Osteoblast (primary cell): ENCODE measurements around the gene MTCP1. TPM values are rescaled to one million over a fixed set of nuclear protein-coding genes. Genes with fewer than 3 reads are reported as not detected.

Source experiments
- DNase-seq: peaks from one replicate; pipeline ENCODE4 v3.0.0; 2011; ENCODE audit warnings: low spot score, mixed read lengths; ENCODE audit not compliant: insufficient read length; ENCODE audit errors: missing footprints
- H2AFZ ChIP-seq: 2 replicates; pipeline ENCODE4 v1.6.0; 2011; ENCODE audit warnings: mild to moderate bottlenecking, low read length
- H3K27ac ChIP-seq: 2 replicates; pipeline ENCODE4 v1.5.1; 2011; ENCODE audit warnings: mild to moderate bottlenecking, low read depth, low read length, moderate library complexity
- H3K27me3 ChIP-seq: 2 replicates; pipeline ENCODE4 v1.6.0; 2012; ENCODE audit warnings: mild to moderate bottlenecking, control low read depth, inconsistent platforms, low read length, moderate library complexity; ENCODE audit not compliant: insufficient read depth
- H3K36me3 ChIP-seq: 2 replicates; pipeline ENCODE4 v1.5.1; 2011; ENCODE audit warnings: mild to moderate bottlenecking, low read length, control low read depth, moderate library complexity; ENCODE audit not compliant: insufficient read depth
- H3K4me1 ChIP-seq: 2 replicates; pipeline ENCODE4 v1.5.1; 2011; ENCODE audit warnings: mild to moderate bottlenecking, low read length, control low read depth, moderate library complexity; ENCODE audit not compliant: insufficient read depth
- H3K4me2 ChIP-seq: 2 replicates; pipeline ENCODE4 v1.6.0; 2011; ENCODE audit warnings: mild to moderate bottlenecking, low read length; ENCODE audit not compliant: insufficient read depth
- H3K4me3 ChIP-seq: fragments of 200-600 bp; sonication (generic); 3 replicates; pipeline ENCODE4 v1.5.1; 2012; ENCODE audit warnings: mild to moderate bottlenecking, low read length, inconsistent platforms; ENCODE audit not compliant: insufficient read depth
- H3K79me2 ChIP-seq: 2 replicates; pipeline ENCODE4 v1.6.0; 2012; ENCODE audit warnings: mild to moderate bottlenecking, low read length, control low read depth, inconsistent platforms; ENCODE audit not compliant: insufficient read depth
- H3K9me3 ChIP-seq: 2 replicates; pipeline ENCODE4 v1.5.1; 2011; ENCODE audit warnings: low read depth, low read length, control low read depth
- H4K20me1 ChIP-seq: 2 replicates; pipeline ENCODE4 v1.6.0; 2012; ENCODE audit warnings: mild to moderate bottlenecking, low read length, control low read depth; ENCODE audit not compliant: insufficient read depth
- CTCF ChIP-seq: IDR thresholded peaks from 2 replicates; pipeline ENCODE4 v1.5.1; 2011; ENCODE audit warnings: mild to moderate bottlenecking, low read depth, low read length, moderate library complexity; ENCODE audit errors: extremely low read depth
- total RNA-seq: library from RNA; depleted of rRNA; stranded (reverse); fragments of >200 nt; gene quantifications from 2 replicates; pipeline ENCODE4 v1.2.3, GENCODE V29; 2012

The MTCP1 gene
- total RNA-seq, 1 donor = 3.3 TPM

GRCh38 chrX:155023907-155024833, 46.8 kb downstream of the MTCP1 start:
- no peak for TF ChIP-seq CTCF
- Histone ChIP-seq H3K9me3 (no peaks in the 10 kb centered on the region), H3K36me3 (no peaks in the 10 kb centered on the region), H3K4me2 (no peak overlapping the region), H3K4me1 (peaks cover 8% of the 10 kb centered on the region), H2AFZ (no peak overlapping the region), H3K4me3 (no peak overlapping the region), H4K20me1 (no peaks in the 10 kb centered on the region), H3K27ac (no peak overlapping the region), H3K79me2 (peaks cover 3% of the 10 kb centered on the region), H3K27me3 (no peaks in the 10 kb centered on the region)
- no peak for DNase-seq

- Histone ChIP-seq H3K9me3 (no peaks in the 10 kb centered on the region), H3K27me3 (no peaks in the 10 kb centered on the region)
Observed at GRCh38 chrX:155022585-155022984, 48.4 kb downstream of the MTCP1 start, which contains the start of gene F8. F8 (minus strand) TSS chrX:155022723; CDS start chrX:155022552, 171 bp downstream.

GRCh38 chrX:155020591-155020990, 50.3 kb downstream of the MTCP1 start:
- DNase-seq = no peak
- Histone ChIP-seq H2AFZ (no peak overlapping the region), H3K4me2 (no peak overlapping the region), H4K20me1 (no peaks in the 10 kb centered on the region), H3K27me3 (no peaks in the 10 kb centered on the region), H3K36me3 (no peaks in the 10 kb centered on the region), H3K79me2 (no peaks in the 10 kb centered on the region), H3K9me3 (no peaks in the 10 kb centered on the region), H3K27ac (no peak overlapping the region), H3K4me1 (no peaks in the 10 kb centered on the region), H3K4me3 (no peak overlapping the region)
- no peak for TF ChIP-seq CTCF

More at GRCh38 chrX:155022585-155022984, 48.4 kb downstream of the MTCP1 start, which contains the start of gene F8:
- Histone ChIP-seq H3K4me3 (no peak within 1 kb of the TSS), H3K27ac (no peak within 1 kb of the TSS), H3K4me1 (no peaks in the 10 kb centered on the region), H3K36me3 (no peaks in the 10 kb centered on the region), H4K20me1 (no peaks in the 10 kb centered on the region), H3K79me2 (no peaks in the 10 kb centered on the region), H3K4me2 (no peak within 1 kb of the TSS), H2AFZ (no peak within 1 kb of the TSS)
- TF ChIP-seq CTCF = no peak
- no peak for DNase-seq

Other genes starting within 250 kb of the MTCP1 start
- not detected in 2 replicates for gene SMIM9, start 236.5 kb downstream of the MTCP1 start, total RNA-seq
- gene F8A1, start 184.8 kb downstream of the MTCP1 start, total RNA-seq = 3.8 and 6.5 TPM in 2 replicates
- 10.9 and 12.1 TPM in 2 replicates for gene F8, start 48.4 kb downstream of the MTCP1 start, total RNA-seq
- gene FUNDC2, start 44.3 kb downstream of the MTCP1 start, total RNA-seq = 46.6 and 47.4 TPM in 2 replicates
- 13.3 and 17.0 TPM in 2 replicates for gene CMC4, start within 50 bp of the MTCP1 start, total RNA-seq
- gene BRCC3, start 372 bp upstream of the MTCP1 start, total RNA-seq = 10.1 and 10.6 TPM in 2 replicates
- 39.4 and 43.6 TPM in 2 replicates for gene VBP1, start 145.3 kb upstream of the MTCP1 start, total RNA-seq
- 0.36 and 0.59 TPM in 2 replicates for gene RAB39B, start 193.4 kb upstream of the MTCP1 start, total RNA-seq